Hematopoietic multipotent progenitor cell treated with erythropoietin and hydrocortisone succinate and interleukin-3 and kit ligand, for 8 days (in vitro differentiated cells): Measurements from ENCODE around the gene FAM76B.
A peak's percentile ranks its signal among the peaks of the same experiment; 100 is the strongest.

Source experiments
- DNase-seq: peaks from one replicate; pipeline ENCODE4 v3.0.0-alpha.2; 2015

Gene FAM76B

GRCh38 chr11:95791709-95792033 is 2.1 kb upstream of the FAM76B start:
- no peak for DNase-seq

GRCh38 chr11:95790933-95791708 is 1.5 kb upstream of the FAM76B start:
- DNase-seq: peak; percentile 76

GRCh38 chr11:95790123-95790932 is 746 bp upstream of the FAM76B start, which contains the start of gene CEP57:
Gene CEP57, plus strand, starts transcription at chr11:95790498. Its CDS starts 201 bp downstream, at chr11:95790699.
- DNase-seq: peak; percentile 99

- DNase-seq: peak; percentile 55
Measured at GRCh38 chr11:95788921-95789505, 569 bp downstream of the FAM76B start.

GRCh38 chr11:95780544-95780943 is 9.0 kb downstream of the FAM76B start:
- no peak for DNase-seq

- DNase-seq: no peak
Measured at GRCh38 chr11:95778699-95779098, 10.9 kb downstream of the FAM76B start.

- DNase-seq: no peak
Measured at GRCh38 chr11:95776859-95777258, 12.7 kb downstream of the FAM76B start.

- DNase-seq: no peak
Measured at GRCh38 chr11:95768521-95768920, 21.1 kb downstream of the FAM76B start.

GRCh38 chr11:95767498-95767897 is 22.1 kb downstream of the FAM76B start:
- no peak for DNase-seq

- no peak for DNase-seq
Measured at GRCh38 chr11:95766701-95767100, 22.9 kb downstream of the FAM76B start.

GRCh38 chr11:95764267-95764898 is 25.2 kb downstream of the FAM76B start:
- DNase-seq: peak; percentile 82

GRCh38 chr11:95762534-95762933 is 27.0 kb downstream of the FAM76B start:
- no peak for DNase-seq

- DNase-seq: no peak
Measured at GRCh38 chr11:95760941-95761340, 28.6 kb downstream of the FAM76B start.

- DNase-seq: no peak
Measured at GRCh38 chr11:95751515-95751914, 38.1 kb downstream of the FAM76B start.

GRCh38 chr11:95750101-95750500 is 39.5 kb downstream of the FAM76B start:
- no peak for DNase-seq

GRCh38 chr11:95739108-95739938 is 50.3 kb downstream of the FAM76B start:
- no peak for DNase-seq

GRCh38 chr11:95736809-95737208 is 52.8 kb downstream of the FAM76B start:
- peak; percentile 28 for DNase-seq

GRCh38 chr11:95736355-95736754 is 53.2 kb downstream of the FAM76B start:
- DNase-seq: peak; percentile 59

- peak; percentile 99 for DNase-seq
Measured at GRCh38 chr11:95734009-95734572, 55.5 kb downstream of the FAM76B start.

GRCh38 chr11:95732930-95733602 is 56.5 kb downstream of the FAM76B start:
- peak; percentile 65 for DNase-seq

- DNase-seq: peak; percentile 17
Measured at GRCh38 chr11:95729462-95729861, 60.1 kb downstream of the FAM76B start.
